Gastroesophageal sphincter (tissue), 3 donors: ENCODE measurements around the gene BTBD19.
"Not testable (repeated sequence)": the region's sequence is repeated elsewhere in the genome, so short reads cannot be mapped to it uniquely, and the experiment has no call there.

Source experiments
- EP300 ChIP-seq: sonication (generic); formaldehyde crosslinking; IDR thresholded peaks from one replicate; pipeline ENCODE4 v1.6.1; 2017; ENCODE audit warnings: antibody characterized with exemption, mild to moderate bottlenecking
- POLR2AphosphoS5 ChIP-seq: sonication (generic); formaldehyde crosslinking; IDR thresholded peaks from one replicate; pipeline ENCODE4 v1.6.1; 2017; ENCODE audit warnings: antibody characterized with exemption
- TF ChIP-seq, protein P1 (sequence below), 4 experiments: fragments of 200-600 bp in 2 of 4; fragments of 450-650 bp in 2 of 4; sonication (generic) in 1 of 4; IDR thresholded peaks; one replicate each; pipeline ENCODE4 v1.5.1; 2017 to 2019; ENCODE audit warnings: antibody characterized with exemption in 4 of 4, mild to moderate bottlenecking in 2 of 4, moderate library complexity in 2 of 4

DNA sequence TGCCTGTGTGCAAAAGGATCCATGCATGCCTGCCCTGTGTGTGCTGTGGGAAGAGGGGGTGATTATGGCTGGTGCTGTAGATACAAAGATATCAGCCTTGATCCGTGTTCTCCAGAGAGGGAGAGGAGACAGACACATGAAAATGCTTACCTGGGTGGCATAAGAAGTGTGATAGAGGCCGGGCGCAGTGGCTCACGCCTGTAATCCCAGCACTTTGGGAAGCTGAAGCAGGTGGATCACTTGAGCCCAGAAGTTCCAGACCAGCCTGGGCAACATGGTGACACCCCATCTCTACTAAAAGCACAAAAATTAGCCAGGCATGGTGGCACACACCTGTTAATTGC, 2.4 kb downstream of the BTBD19 start:
- TF ChIP-seq EP300, POLR2AphosphoS5: not testable (repeated sequence)
- TF ChIP-seq, protein P1, sequence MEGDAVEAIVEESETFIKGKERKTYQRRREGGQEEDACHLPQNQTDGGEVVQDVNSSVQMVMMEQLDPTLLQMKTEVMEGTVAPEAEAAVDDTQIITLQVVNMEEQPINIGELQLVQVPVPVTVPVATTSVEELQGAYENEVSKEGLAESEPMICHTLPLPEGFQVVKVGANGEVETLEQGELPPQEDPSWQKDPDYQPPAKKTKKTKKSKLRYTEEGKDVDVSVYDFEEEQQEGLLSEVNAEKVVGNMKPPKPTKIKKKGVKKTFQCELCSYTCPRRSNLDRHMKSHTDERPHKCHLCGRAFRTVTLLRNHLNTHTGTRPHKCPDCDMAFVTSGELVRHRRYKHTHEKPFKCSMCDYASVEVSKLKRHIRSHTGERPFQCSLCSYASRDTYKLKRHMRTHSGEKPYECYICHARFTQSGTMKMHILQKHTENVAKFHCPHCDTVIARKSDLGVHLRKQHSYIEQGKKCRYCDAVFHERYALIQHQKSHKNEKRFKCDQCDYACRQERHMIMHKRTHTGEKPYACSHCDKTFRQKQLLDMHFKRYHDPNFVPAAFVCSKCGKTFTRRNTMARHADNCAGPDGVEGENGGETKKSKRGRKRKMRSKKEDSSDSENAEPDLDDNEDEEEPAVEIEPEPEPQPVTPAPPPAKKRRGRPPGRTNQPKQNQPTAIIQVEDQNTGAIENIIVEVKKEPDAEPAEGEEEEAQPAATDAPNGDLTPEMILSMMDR (IDR thresholded peaks at IDR 0.05): not testable (repeated sequence)
